HCT116 (cell line): ENCODE measurements around the gene KRT86.

Experiments used
- EZH2 ChIP-seq: fragments of 200-600 bp; sonication (generic); IDR thresholded peaks from 2 replicates; pipeline ENCODE4 v1.6.1; 2017; ENCODE audit warnings: antibody characterized with exemption, mixed run types
- FOSL1 ChIP-seq: IDR thresholded peaks from 2 replicates; pipeline ENCODE4 v1.6.1; 2012; ENCODE audit warnings: low read depth
- POLR2A ChIP-seq: IDR thresholded peaks from 2 replicates; pipeline ENCODE4 v1.7.0; 2011; ENCODE audit warnings: borderline replicate concordance; ENCODE audit not compliant: insufficient read depth, insufficient read length; ENCODE audit errors: extremely low read depth
- POLR2AphosphoS5 ChIP-seq: IDR thresholded peaks from 2 replicates; pipeline ENCODE4 v1.6.1; 2011; ENCODE audit warnings: mild to moderate bottlenecking, low read depth, low read length, moderate library complexity
- SP1 ChIP-seq: IDR thresholded peaks from 2 replicates; pipeline ENCODE4 v1.6.1; 2012; ENCODE audit warnings: low read depth
- TCF7L2 ChIP-seq: IDR thresholded peaks from 2 replicates; pipeline ENCODE4 v1.7.0; 2011; ENCODE audit warnings: borderline replicate concordance, inconsistent platforms; ENCODE audit not compliant: insufficient read depth, insufficient read length; ENCODE audit errors: extremely low read depth
- ZNF274 ChIP-seq: fragments of 200-500 bp; sonication (Bioruptor generic); IDR thresholded peaks from 2 replicates; pipeline ENCODE4 v1.6.1; 2014; ENCODE audit warnings: mild to moderate bottlenecking, low read depth, low read length, inconsistent platforms
- TF ChIP-seq, protein P1 (sequence below), 3 experiments: fragments of 200-600 bp in 1 of 3; sonication (generic) in 1 of 3; IDR thresholded peaks in 2 of 3; conservative IDR thresholded peaks in 1 of 3; 2 replicates each; pipeline ENCODE4 v1.5.1; 2012 to 2017; ENCODE audit warnings: low read depth in 2 of 3, low read length in 2 of 3, antibody characterized with exemption in 1 of 3, borderline replicate concordance in 1 of 3, control low read depth in 1 of 3, mild to moderate bottlenecking in 1 of 3, mixed read lengths in 1 of 3, mixed run types in 1 of 3, moderate library complexity in 1 of 3; ENCODE audit not compliant: insufficient read depth in 1 of 3
- TF ChIP-seq, protein P2 (sequence below): IDR thresholded peaks from 2 replicates; pipeline ENCODE4 v1.6.1; 2012
- TF ChIP-seq, protein P3 (sequence below): IDR thresholded peaks from 2 replicates; pipeline ENCODE4 v1.6.1; 2012

DNA sequence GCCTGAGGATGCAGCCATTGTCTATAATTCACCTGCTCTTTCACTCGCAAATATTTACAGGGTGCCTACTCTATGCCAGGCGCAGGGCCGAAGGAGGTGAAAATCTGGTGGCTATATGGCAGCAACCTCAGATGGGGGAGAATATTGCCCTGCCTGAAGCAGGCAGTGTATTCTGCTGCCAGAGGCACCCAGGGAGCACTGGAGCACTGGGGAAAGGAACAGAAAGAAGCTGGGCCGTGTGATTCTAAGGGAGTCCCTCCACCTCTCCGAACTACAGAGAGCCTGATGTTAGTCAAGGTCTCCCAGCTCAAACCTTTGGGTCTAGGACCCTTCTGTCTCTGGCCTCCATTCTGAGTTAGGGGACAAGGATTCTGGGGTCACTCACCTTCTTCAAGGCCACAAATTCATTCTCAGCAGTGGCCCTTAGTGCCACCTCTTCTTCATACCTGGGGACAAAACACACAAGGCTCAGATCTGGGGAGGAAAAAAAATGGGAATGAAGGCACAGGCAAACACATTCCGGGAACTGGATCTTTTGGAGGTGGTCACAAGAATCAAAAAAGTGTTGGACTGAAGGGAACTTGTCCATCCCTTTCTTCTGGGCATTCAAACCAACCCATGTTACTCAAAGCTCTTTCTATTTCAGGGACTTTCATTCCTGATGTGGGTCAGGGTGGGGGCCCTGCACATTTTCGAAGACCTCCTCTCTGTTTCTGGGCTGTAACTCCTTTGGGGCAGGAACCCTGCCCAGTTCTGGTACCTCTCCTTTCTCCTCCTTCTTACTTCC, 19.3 kb upstream of the KRT86 start:
- TF ChIP-seq SP1 (no peak), EZH2 (no peak), POLR2AphosphoS5 (no peak), POLR2A (no peak), ZNF274 (no peak), TCF7L2 (no peak), FOSL1 (no peak)
- TF ChIP-seq, protein P1, sequence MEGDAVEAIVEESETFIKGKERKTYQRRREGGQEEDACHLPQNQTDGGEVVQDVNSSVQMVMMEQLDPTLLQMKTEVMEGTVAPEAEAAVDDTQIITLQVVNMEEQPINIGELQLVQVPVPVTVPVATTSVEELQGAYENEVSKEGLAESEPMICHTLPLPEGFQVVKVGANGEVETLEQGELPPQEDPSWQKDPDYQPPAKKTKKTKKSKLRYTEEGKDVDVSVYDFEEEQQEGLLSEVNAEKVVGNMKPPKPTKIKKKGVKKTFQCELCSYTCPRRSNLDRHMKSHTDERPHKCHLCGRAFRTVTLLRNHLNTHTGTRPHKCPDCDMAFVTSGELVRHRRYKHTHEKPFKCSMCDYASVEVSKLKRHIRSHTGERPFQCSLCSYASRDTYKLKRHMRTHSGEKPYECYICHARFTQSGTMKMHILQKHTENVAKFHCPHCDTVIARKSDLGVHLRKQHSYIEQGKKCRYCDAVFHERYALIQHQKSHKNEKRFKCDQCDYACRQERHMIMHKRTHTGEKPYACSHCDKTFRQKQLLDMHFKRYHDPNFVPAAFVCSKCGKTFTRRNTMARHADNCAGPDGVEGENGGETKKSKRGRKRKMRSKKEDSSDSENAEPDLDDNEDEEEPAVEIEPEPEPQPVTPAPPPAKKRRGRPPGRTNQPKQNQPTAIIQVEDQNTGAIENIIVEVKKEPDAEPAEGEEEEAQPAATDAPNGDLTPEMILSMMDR (IDR thresholded peaks at IDR 0.05 in 2 of 3, conservative IDR thresholded peaks at IDR 0.05 in 1 of 3; ENCODE audit: borderline replicate concordance in 1 of 3, insufficient read depth in 1 of 3, low read depth in 2 of 3, low read length in 2 of 3), result no peak
- TF ChIP-seq, protein P2, sequence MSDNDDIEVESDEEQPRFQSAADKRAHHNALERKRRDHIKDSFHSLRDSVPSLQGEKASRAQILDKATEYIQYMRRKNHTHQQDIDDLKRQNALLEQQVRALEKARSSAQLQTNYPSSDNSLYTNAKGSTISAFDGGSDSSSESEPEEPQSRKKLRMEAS, result no peak
- TF ChIP-seq, protein P3, sequence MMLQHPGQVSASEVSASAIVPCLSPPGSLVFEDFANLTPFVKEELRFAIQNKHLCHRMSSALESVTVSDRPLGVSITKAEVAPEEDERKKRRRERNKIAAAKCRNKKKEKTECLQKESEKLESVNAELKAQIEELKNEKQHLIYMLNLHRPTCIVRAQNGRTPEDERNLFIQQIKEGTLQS, result no peak
